ENCODE results near the gene BCL2L13.

DNA sequence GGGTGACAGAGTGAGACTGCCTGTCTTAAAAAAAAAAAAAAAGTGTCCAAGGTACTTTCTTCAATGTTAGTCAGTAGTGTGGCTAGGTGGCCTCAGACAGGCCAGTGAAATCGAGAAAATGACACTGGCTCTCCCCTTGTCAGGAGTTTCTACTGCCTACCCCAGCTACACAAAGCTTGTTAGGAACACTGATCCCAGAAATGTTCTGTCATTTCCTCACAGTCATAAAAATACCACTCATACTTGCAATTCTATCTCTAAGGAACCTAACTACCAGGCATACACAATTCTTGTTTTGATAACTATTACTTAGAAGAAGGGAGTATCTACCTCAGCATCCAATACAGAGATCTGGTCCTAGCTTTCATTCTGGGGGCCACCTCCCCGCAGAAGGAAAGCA, 41.3 kb upstream of the BCL2L13 start:
- no peak for TF ChIP-seq EP300 (conservative IDR thresholded peaks at IDR 0.05; ENCODE audit: poor library complexity, severe bottlenecking)
- no peak for TF ChIP-seq RAD21 (conservative IDR thresholded peaks at IDR 0.05)
- TF ChIP-seq, protein P1, sequence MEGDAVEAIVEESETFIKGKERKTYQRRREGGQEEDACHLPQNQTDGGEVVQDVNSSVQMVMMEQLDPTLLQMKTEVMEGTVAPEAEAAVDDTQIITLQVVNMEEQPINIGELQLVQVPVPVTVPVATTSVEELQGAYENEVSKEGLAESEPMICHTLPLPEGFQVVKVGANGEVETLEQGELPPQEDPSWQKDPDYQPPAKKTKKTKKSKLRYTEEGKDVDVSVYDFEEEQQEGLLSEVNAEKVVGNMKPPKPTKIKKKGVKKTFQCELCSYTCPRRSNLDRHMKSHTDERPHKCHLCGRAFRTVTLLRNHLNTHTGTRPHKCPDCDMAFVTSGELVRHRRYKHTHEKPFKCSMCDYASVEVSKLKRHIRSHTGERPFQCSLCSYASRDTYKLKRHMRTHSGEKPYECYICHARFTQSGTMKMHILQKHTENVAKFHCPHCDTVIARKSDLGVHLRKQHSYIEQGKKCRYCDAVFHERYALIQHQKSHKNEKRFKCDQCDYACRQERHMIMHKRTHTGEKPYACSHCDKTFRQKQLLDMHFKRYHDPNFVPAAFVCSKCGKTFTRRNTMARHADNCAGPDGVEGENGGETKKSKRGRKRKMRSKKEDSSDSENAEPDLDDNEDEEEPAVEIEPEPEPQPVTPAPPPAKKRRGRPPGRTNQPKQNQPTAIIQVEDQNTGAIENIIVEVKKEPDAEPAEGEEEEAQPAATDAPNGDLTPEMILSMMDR (IDR thresholded peaks at IDR 0.05; ENCODE audit: poor library complexity, severe bottlenecking): no peak
- TF ChIP-seq, protein P2, sequence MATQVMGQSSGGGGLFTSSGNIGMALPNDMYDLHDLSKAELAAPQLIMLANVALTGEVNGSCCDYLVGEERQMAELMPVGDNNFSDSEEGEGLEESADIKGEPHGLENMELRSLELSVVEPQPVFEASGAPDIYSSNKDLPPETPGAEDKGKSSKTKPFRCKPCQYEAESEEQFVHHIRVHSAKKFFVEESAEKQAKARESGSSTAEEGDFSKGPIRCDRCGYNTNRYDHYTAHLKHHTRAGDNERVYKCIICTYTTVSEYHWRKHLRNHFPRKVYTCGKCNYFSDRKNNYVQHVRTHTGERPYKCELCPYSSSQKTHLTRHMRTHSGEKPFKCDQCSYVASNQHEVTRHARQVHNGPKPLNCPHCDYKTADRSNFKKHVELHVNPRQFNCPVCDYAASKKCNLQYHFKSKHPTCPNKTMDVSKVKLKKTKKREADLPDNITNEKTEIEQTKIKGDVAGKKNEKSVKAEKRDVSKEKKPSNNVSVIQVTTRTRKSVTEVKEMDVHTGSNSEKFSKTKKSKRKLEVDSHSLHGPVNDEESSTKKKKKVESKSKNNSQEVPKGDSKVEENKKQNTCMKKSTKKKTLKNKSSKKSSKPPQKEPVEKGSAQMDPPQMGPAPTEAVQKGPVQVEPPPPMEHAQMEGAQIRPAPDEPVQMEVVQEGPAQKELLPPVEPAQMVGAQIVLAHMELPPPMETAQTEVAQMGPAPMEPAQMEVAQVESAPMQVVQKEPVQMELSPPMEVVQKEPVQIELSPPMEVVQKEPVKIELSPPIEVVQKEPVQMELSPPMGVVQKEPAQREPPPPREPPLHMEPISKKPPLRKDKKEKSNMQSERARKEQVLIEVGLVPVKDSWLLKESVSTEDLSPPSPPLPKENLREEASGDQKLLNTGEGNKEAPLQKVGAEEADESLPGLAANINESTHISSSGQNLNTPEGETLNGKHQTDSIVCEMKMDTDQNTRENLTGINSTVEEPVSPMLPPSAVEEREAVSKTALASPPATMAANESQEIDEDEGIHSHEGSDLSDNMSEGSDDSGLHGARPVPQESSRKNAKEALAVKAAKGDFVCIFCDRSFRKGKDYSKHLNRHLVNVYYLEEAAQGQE (IDR thresholded peaks at IDR 0.05; ENCODE audit: borderline replicate concordance): no peak
- TF ChIP-seq EZH2 (IDR thresholded peaks at IDR 0.05; ENCODE audit: borderline replicate concordance, insufficient read depth, low read length, poor library complexity, severe bottlenecking): no peak
- TF ChIP-seq MXI1 (conservative IDR thresholded peaks at IDR 0.05; ENCODE audit: poor library complexity, severe bottlenecking): no peak
- TF ChIP-seq POLR2AphosphoS5 (IDR thresholded peaks at IDR 0.05): no peak

All from neural cell (in vitro differentiated cells).